Activated CD4-positive, CD25-positive, alpha-beta regulatory T cell treated with anti-CD3 and anti-CD28 coated beads, Interleukin-2, amount 50 U/mL, for 72 hours (primary cell): ENCODE results near the gene ST3GAL6.

Source experiments
- DNase-seq: peaks from one replicate; pipeline ENCODE4 v3.0.0; 2021

The ST3GAL6 gene

GRCh38 chr3:98741121-98741716, 21.9 kb upstream of the ST3GAL6 start:
- DNase-seq, result no peak

GRCh38 chr3:98743071-98743470, 20.1 kb upstream of the ST3GAL6 start:
- no peak for DNase-seq

- DNase-seq, result no peak
Observed at GRCh38 chr3:98744283-98744682, 18.9 kb upstream of the ST3GAL6 start.

- DNase-seq, result no peak
Observed at GRCh38 chr3:98745718-98746117, 17.4 kb upstream of the ST3GAL6 start.

GRCh38 chr3:98746122-98746521, 17.0 kb upstream of the ST3GAL6 start:
- no peak for DNase-seq

GRCh38 chr3:98746882-98747281, 16.3 kb upstream of the ST3GAL6 start:
- no peak for DNase-seq

GRCh38 chr3:98750276-98750919, 12.7 kb upstream of the ST3GAL6 start:
- no peak for DNase-seq

- no peak for DNase-seq
Observed at GRCh38 chr3:98754483-98754882, 8.7 kb upstream of the ST3GAL6 start.

- DNase-seq, result no peak
Observed at GRCh38 chr3:98755601-98756000, 7.5 kb upstream of the ST3GAL6 start.

- DNase-seq, result no peak
Observed at GRCh38 chr3:98759629-98760028, 3.5 kb upstream of the ST3GAL6 start.

GRCh38 chr3:98761643-98762229, 1.4 kb upstream of the ST3GAL6 start:
- no peak for DNase-seq

GRCh38 chr3:98763819-98764418, 779 bp downstream of the ST3GAL6 start:
- no peak for DNase-seq

- DNase-seq, result no peak
Observed at GRCh38 chr3:98764472-98764884, 1.3 kb downstream of the ST3GAL6 start.

- DNase-seq, result no peak
Observed at GRCh38 chr3:98765721-98766120, 2.6 kb downstream of the ST3GAL6 start.

GRCh38 chr3:98766924-98767323, 3.8 kb downstream of the ST3GAL6 start:
- DNase-seq, result no peak

GRCh38 chr3:98768961-98769360, 5.8 kb downstream of the ST3GAL6 start:
- DNase-seq, result no peak

- DNase-seq, result no peak
Observed at GRCh38 chr3:98769448-98769847, 6.3 kb downstream of the ST3GAL6 start.

- DNase-seq, result no peak
Observed at GRCh38 chr3:98770261-98771039, 7.3 kb downstream of the ST3GAL6 start.

- DNase-seq, result no peak
Observed at GRCh38 chr3:98772022-98772421, 8.9 kb downstream of the ST3GAL6 start.

- no peak for DNase-seq
Observed at GRCh38 chr3:98775459-98776139, 12.5 kb downstream of the ST3GAL6 start.

- DNase-seq, result no peak
Observed at GRCh38 chr3:98776140-98776493, 13.0 kb downstream of the ST3GAL6 start.

GRCh38 chr3:98777286-98777685, 14.1 kb downstream of the ST3GAL6 start:
- no peak for DNase-seq

GRCh38 chr3:98777801-98778220, 14.7 kb downstream of the ST3GAL6 start:
- no peak for DNase-seq
